Measurements from ENCODE around the gene PGM5.
A peak's percentile ranks its signal among the peaks of the same experiment; 100 is the strongest.

- peak; percentile 50 for TF ChIP-seq EZH2phosphoT487 (IDR thresholded peaks at IDR 0.05; ENCODE audit: low read depth, severe bottlenecking, unreplicated experiment)
- no peak for TF ChIP-seq CTCF (IDR thresholded peaks at IDR 0.05; ENCODE audit: poor library complexity)
These were observed 87.2 kb downstream of the PGM5 start for GRCh38 chr9:68443624-68444023.

Measured in hepatocyte (in vitro differentiated cells).